Neural cell (in vitro differentiated cells): ENCODE results near the gene NPNT. TPM values are rescaled to one million over a fixed set of nuclear protein-coding genes. Genes with fewer than 3 reads are reported as not detected.
A peak's percentile ranks its signal among the peaks of the same experiment; 100 is the strongest.

ENCODE experiments used
- H2AFZ ChIP-seq: fragments of 200-600, 300-800 bp; sonication (generic), shearing (Covaris generic); 2 replicates; pipeline ENCODE4 v1.6.0; 2014; ENCODE audit warnings: low read depth, mild to moderate bottlenecking, antibody characterized with exemption, low read length, moderate library complexity
- H3F3A ChIP-seq: fragments of 200-600 bp; shearing (Covaris generic); 2 replicates; pipeline ENCODE4 v1.6.1; 2016; ENCODE audit warnings: mild to moderate bottlenecking, moderate library complexity, mixed read lengths, antibody characterized with exemption, low read length; ENCODE audit not compliant: insufficient read depth, poor library complexity, severe bottlenecking
- H3K27ac ChIP-seq: fragments of 200-600, 300-800 bp; sonication (generic), shearing (Covaris generic); 2 replicates; pipeline ENCODE4 v1.5.1; 2014; ENCODE audit warnings: mild to moderate bottlenecking, low read length, moderate library complexity
- H3K27me3 ChIP-seq: fragments of 300-800, 200-600 bp; sonication (generic), shearing (Covaris generic); 2 replicates; pipeline ENCODE4 v1.6.0; 2014; ENCODE audit warnings: mild to moderate bottlenecking, low read depth, low read length, moderate library complexity; ENCODE audit not compliant: insufficient read depth
- H3K36me3 ChIP-seq: fragments of 300-800, 200-600 bp; sonication (generic), shearing (Covaris generic); 2 replicates; pipeline ENCODE4 v1.5.1; 2014; ENCODE audit warnings: mild to moderate bottlenecking, antibody characterized with exemption, low read length, moderate library complexity; ENCODE audit not compliant: insufficient read depth
- H3K4me2 ChIP-seq: fragments of 300-800, 200-600 bp; sonication (generic), shearing (Covaris generic); 2 replicates; pipeline ENCODE4 v1.6.0; 2014; ENCODE audit warnings: mild to moderate bottlenecking, low read length
- H3K4me3 ChIP-seq: fragments of 300-800, 200-600 bp; sonication (generic), shearing (Covaris generic); 2 replicates; pipeline ENCODE4 v1.5.1; 2014; ENCODE audit warnings: mild to moderate bottlenecking, low read length, moderate library complexity
- H3K79me2 ChIP-seq: fragments of 200-600 bp; shearing (Covaris generic); replicated peaks from 2 replicates; pipeline ENCODE4 v1.6.0; 2014; ENCODE audit warnings: mild to moderate bottlenecking, low read length, moderate library complexity; ENCODE audit not compliant: insufficient read depth
- H3K9ac ChIP-seq: fragments of 300-800, 200-600 bp; sonication (generic), shearing (Covaris generic); 2 replicates; pipeline ENCODE4 v1.6.1; 2016; ENCODE audit warnings: mild to moderate bottlenecking, low read length, mixed read lengths
- H3K9me2 ChIP-seq: fragments of 200-600 bp; shearing (Covaris generic); 2 replicates; pipeline ENCODE4 v1.6.1; 2016; ENCODE audit warnings: mild to moderate bottlenecking, low read length, mixed read lengths; ENCODE audit not compliant: insufficient read depth
- H3K9me3 ChIP-seq: fragments of 200-600, 300-800 bp; sonication (generic), shearing (Covaris generic); 2 replicates; pipeline ENCODE4 v1.6.1; 2016; ENCODE audit warnings: mild to moderate bottlenecking, mixed run types, low read length, moderate library complexity, mixed read lengths
- H4K20me1 ChIP-seq: fragments of 200-600 bp; shearing (Covaris generic); 2 replicates; pipeline ENCODE4 v1.6.1; 2016; ENCODE audit warnings: mild to moderate bottlenecking, mixed run types; ENCODE audit not compliant: insufficient read depth
- CTCF ChIP-seq: fragments of 450-650 bp; IDR thresholded peaks from 2 replicates; pipeline ENCODE4 v1.5.1; 2014; ENCODE audit warnings: antibody characterized with exemption, mild to moderate bottlenecking, moderate library complexity; ENCODE audit not compliant: poor library complexity, severe bottlenecking
- EP300 ChIP-seq: fragments of 450-650 bp; conservative IDR thresholded peaks from 2 replicates; pipeline ENCODE4 v1.6.1; 2014; ENCODE audit warnings: antibody characterized with exemption, mild to moderate bottlenecking, moderate library complexity; ENCODE audit not compliant: poor library complexity, severe bottlenecking
- EZH2 ChIP-seq: fragments of 200-600, 300-800 bp; shearing (Covaris generic), sonication (generic); IDR thresholded peaks from 2 replicates; pipeline ENCODE4 v1.6.1; 2014; ENCODE audit warnings: antibody characterized with exemption, low read length, borderline replicate concordance, mild to moderate bottlenecking; ENCODE audit not compliant: insufficient read depth, poor library complexity, severe bottlenecking
- MXI1 ChIP-seq: fragments of 450-650 bp; conservative IDR thresholded peaks from 2 replicates; pipeline ENCODE4 v1.6.1; 2014; ENCODE audit warnings: antibody characterized with exemption, mild to moderate bottlenecking; ENCODE audit not compliant: poor library complexity, severe bottlenecking
- POLR2AphosphoS5 ChIP-seq: IDR thresholded peaks from 2 replicates; pipeline ENCODE4 v1.6.1; 2012
- SMC3 ChIP-seq: fragments of 450-650 bp; conservative IDR thresholded peaks from 2 replicates; pipeline ENCODE4 v1.6.1; 2014; ENCODE audit warnings: antibody characterized with exemption, mild to moderate bottlenecking, moderate library complexity; ENCODE audit not compliant: poor library complexity
- TAF1 ChIP-seq: IDR thresholded peaks from 2 replicates; pipeline ENCODE4 v1.6.1; 2012; ENCODE audit warnings: low read depth
- polyA plus RNA-seq: library from polyadenylated mRNA; depleted of rRNA; stranded (reverse); fragments of >200 nt; gene quantifications from 2 replicates; pipeline ENCODE4 v1.2.3, GENCODE V29; 2014
- TF ChIP-seq, protein P1 (sequence below): IDR thresholded peaks from 2 replicates; pipeline ENCODE4 v1.6.1; 2012; ENCODE audit warnings: borderline replicate concordance

NPNT gene
- polyA plus RNA-seq, 1 donor from 2014 or later, result 2.6 TPM

DNA sequence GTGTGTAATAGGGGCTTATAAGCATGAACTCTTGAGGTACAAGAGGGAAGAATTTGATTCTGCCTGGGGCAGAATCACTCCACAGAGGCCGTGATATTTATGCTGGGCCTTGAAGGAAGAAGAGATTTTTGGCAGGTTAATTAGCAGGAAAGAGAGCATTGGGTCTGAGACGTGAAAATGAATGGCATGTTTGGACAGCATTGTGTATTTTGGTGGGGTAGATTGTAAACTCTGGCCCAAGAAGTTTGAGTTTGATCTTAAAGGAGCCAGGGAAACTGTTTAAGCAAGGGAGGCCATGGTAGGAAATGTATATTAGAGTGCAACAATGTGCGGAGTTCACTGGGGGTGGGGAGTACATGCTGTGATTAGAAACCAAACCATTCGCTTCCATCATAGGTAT is 62.4 kb downstream of the NPNT start:
- Histone ChIP-seq H3K4me2 (no peak overlapping the region), H3K9me2 (no peaks in the 10 kb centered on the region), H3F3A (no peaks in the 10 kb centered on the region), H2AFZ (no peak overlapping the region), H3K27me3 (no peaks in the 10 kb centered on the region), H3K9ac (no peak overlapping the region), H3K36me3 (no peaks in the 10 kb centered on the region), H3K79me2 (no peaks in the 10 kb centered on the region), H3K4me3 (no peak overlapping the region), H3K27ac (no peak overlapping the region), H4K20me1 (no peaks in the 10 kb centered on the region), H3K9me3 (no peaks in the 10 kb centered on the region)
- TF ChIP-seq MXI1 (no peak), POLR2AphosphoS5 (no peak), EP300 (no peak), EZH2 (no peak)

GRCh38 chr4:105963461-105964400 is 68.5 kb downstream of the NPNT start:
- Histone ChIP-seq H3K4me2 (no peak overlapping the region), H3K27me3 (no peaks in the 10 kb centered on the region), H3K9ac (no peak overlapping the region), H3K9me3 (no peaks in the 10 kb centered on the region), H2AFZ (no peak overlapping the region), H3K79me2 (no peaks in the 10 kb centered on the region), H4K20me1 (no peaks in the 10 kb centered on the region), H3K27ac (no peak overlapping the region), H3K36me3 (no peaks in the 10 kb centered on the region), H3K9me2 (no peaks in the 10 kb centered on the region), H3F3A (no peaks in the 10 kb centered on the region), H3K4me3 (no peak overlapping the region)
- TF ChIP-seq POLR2AphosphoS5 (peak; percentile 49), EP300 (peak; percentile 40), EZH2 (no peak), CTCF (no peak), TAF1 (no peak), MXI1 (no peak), SMC3 (no peak)
- TF ChIP-seq, protein P1, sequence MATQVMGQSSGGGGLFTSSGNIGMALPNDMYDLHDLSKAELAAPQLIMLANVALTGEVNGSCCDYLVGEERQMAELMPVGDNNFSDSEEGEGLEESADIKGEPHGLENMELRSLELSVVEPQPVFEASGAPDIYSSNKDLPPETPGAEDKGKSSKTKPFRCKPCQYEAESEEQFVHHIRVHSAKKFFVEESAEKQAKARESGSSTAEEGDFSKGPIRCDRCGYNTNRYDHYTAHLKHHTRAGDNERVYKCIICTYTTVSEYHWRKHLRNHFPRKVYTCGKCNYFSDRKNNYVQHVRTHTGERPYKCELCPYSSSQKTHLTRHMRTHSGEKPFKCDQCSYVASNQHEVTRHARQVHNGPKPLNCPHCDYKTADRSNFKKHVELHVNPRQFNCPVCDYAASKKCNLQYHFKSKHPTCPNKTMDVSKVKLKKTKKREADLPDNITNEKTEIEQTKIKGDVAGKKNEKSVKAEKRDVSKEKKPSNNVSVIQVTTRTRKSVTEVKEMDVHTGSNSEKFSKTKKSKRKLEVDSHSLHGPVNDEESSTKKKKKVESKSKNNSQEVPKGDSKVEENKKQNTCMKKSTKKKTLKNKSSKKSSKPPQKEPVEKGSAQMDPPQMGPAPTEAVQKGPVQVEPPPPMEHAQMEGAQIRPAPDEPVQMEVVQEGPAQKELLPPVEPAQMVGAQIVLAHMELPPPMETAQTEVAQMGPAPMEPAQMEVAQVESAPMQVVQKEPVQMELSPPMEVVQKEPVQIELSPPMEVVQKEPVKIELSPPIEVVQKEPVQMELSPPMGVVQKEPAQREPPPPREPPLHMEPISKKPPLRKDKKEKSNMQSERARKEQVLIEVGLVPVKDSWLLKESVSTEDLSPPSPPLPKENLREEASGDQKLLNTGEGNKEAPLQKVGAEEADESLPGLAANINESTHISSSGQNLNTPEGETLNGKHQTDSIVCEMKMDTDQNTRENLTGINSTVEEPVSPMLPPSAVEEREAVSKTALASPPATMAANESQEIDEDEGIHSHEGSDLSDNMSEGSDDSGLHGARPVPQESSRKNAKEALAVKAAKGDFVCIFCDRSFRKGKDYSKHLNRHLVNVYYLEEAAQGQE, result peak; percentile 43
